Activated CD4-positive, alpha-beta memory T cell treated with anti-CD3 and anti-CD28 coated beads for 36 hours (primary cell): ENCODE data around the gene FHIT. TPM values are rescaled to one million over a fixed set of nuclear protein-coding genes. Genes with fewer than 3 reads are reported as not detected.
"Not testable (repeated sequence)": the region's sequence is repeated elsewhere in the genome, so short reads cannot be mapped to it uniquely, and the experiment has no call there.

ENCODE experiments used
- CTCF ChIA-PET: fragments of 350-600 bp; sonication (Branson Sonifier 250); formaldehyde crosslinking; loops from one replicate; lab custom pipeline; 2021; ENCODE audit warnings: antibody characterized with exemption, inconsistent platforms; lab: Charles Lee
- POLR2A ChIA-PET: fragments of 350-600 bp; sonication (Branson Sonifier 250); formaldehyde crosslinking; loops from one replicate; lab custom pipeline; 2021; ENCODE audit warnings: antibody characterized with exemption; lab: Charles Lee
- DNase-seq: peaks from one replicate; pipeline ENCODE4 v3.0.0-alpha.2; 2020
- H3K27ac Mint-ChIP-seq: one replicate; pipeline ENCODE4 v1.8.0; 2021; ENCODE audit warnings: mixed read lengths
- H3K27me3 Mint-ChIP-seq: one replicate; pipeline ENCODE4 v1.8.0; 2021; ENCODE audit warnings: mixed read lengths
- H3K36me3 Mint-ChIP-seq: one replicate; pipeline ENCODE4 v1.8.0; 2021; ENCODE audit warnings: mixed read lengths
- H3K4me1 Mint-ChIP-seq: one replicate; pipeline ENCODE4 v1.8.0; 2021; ENCODE audit warnings: low read depth, mixed read lengths
- H3K4me3 Mint-ChIP-seq: one replicate; pipeline ENCODE4 v1.8.0; 2021; ENCODE audit warnings: mild to moderate bottlenecking, mixed read lengths
- H3K9me3 Mint-ChIP-seq: one replicate; pipeline ENCODE4 v1.8.0; 2021; ENCODE audit warnings: mixed read lengths
- intact Hi-C: fragments of 100-400 bp; cut with micrococcal nuclease; formaldehyde crosslinking; loops from one replicate; pipeline ENCODE4 v1.15.1; 2023
- total RNA-seq, 2 experiments: library from RNA; stranded (reverse); gene quantifications; one replicate each; pipeline ENCODE4 v1.2.3, GENCODE V29; 2021

Gene FHIT
- total RNA-seq, 2 experiments from 2014 or later, result 7.2 to 8.7 TPM

DNA sequence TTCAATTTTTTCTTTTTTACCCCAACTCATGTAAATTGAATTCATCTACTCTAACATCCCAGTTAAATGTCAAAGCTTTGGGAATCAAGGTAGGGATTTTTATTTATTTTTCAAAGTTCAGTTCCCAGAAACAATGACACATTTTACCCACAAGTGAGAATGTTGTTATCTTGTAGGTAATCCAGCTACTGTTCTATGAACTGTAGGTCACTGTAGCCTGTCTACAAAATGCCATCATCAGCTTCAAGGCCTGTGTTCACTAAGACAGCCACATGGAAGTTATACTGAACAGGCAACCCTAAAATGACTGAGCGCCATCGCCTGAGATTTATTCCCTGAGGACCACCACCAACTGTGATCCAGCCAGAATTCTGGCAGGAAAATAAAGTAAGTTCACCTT lies 219.7 kb downstream of the FHIT start:
- H3K9me3 Mint-ChIP-seq, result peaks cover 10% of the 10 kb centered on the region
- CTCF ChIA-PET, result no interaction called here
- H3K27me3 Mint-ChIP-seq, result no peaks in the 10 kb centered on the region
- no peak for DNase-seq
- no peak overlapping the region for H3K27ac Mint-ChIP-seq
- intact Hi-C loops, result no loop called here
- no peaks in the 10 kb centered on the region for H3K36me3 Mint-ChIP-seq
- H3K4me3 Mint-ChIP-seq, result no peak overlapping the region
- no peaks in the 10 kb centered on the region for H3K4me1 Mint-ChIP-seq
- POLR2A ChIA-PET, result no interaction called here

GRCh38 chr3:61030469-61031035 lies 220.7 kb downstream of the FHIT start:
- Mint-ChIP-seq H3K27ac (no peak overlapping the region), H3K4me1 (no peaks in the 10 kb centered on the region), H3K27me3 (no peaks in the 10 kb centered on the region), H3K4me3 (no peak overlapping the region), H3K9me3 (peaks cover 10% of the 10 kb centered on the region), H3K36me3 (no peaks in the 10 kb centered on the region)
- intact Hi-C loops, result no loop called here
- ChIA-PET POLR2A (no interaction called here), CTCF (no interaction called here)
- DNase-seq, result no peak

- Mint-ChIP-seq H3K27ac (no peak overlapping the region), H3K4me1 (no peaks in the 10 kb centered on the region), H3K27me3 (no peaks in the 10 kb centered on the region), H3K36me3 (no peaks in the 10 kb centered on the region), H3K9me3 (peaks cover 8% of the 10 kb centered on the region), H3K4me3 (no peak overlapping the region)
- POLR2A ChIA-PET, result no interaction called here
- intact Hi-C loops, result no loop called here
- no peak for DNase-seq
- CTCF ChIA-PET, result no interaction called here
Observed at GRCh38 chr3:61029194-61029593, 222.1 kb downstream of the FHIT start.

- POLR2A ChIA-PET, result no interaction called here
- no peak for DNase-seq
- Mint-ChIP-seq H3K27ac (no peak overlapping the region), H3K4me3 (no peak overlapping the region), H3K36me3 (peaks cover 5% of the 10 kb centered on the region), H3K27me3 (no peaks in the 10 kb centered on the region), H3K9me3 (peaks cover 23% of the 10 kb centered on the region), H3K4me1 (no peaks in the 10 kb centered on the region)
- CTCF ChIA-PET, result no interaction called here
- intact Hi-C loops, result no loop called here
Observed at GRCh38 chr3:61018807-61019206, 232.4 kb downstream of the FHIT start.

DNA sequence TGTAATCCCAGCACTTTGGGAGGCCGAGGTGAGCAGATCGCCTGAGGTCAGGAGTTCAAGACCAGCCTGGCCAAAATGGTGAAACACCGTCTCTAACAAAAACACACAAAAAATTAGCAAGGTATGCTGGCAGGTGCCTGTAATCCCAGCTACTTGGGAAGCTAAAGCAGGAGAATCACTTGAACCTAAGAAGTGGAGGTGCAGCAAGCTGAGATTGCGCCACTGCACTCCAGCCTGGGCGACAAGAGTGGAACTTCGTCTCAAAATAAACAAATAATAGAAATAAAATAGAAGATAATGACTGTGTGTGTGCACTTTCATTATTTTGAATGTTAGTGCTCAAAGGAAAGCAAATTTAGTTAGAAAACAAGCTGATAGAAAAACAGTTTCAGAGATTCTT lies 234.2 kb downstream of the FHIT start:
- CTCF ChIA-PET, H3K27ac Mint-ChIP-seq, intact Hi-C loops, H3K36me3 Mint-ChIP-seq, H3K27me3 Mint-ChIP-seq, H3K4me1 Mint-ChIP-seq, POLR2A ChIA-PET, DNase-seq, H3K4me3 Mint-ChIP-seq: not testable (repeated sequence)
- peaks cover 15% of the 10 kb centered on the region for H3K9me3 Mint-ChIP-seq

GRCh38 chr3:61015859-61016258 lies 235.4 kb downstream of the FHIT start:
- intact Hi-C loops, result no loop called here
- Mint-ChIP-seq H3K4me3 (no peak overlapping the region), H3K27me3 (no peaks in the 10 kb centered on the region), H3K4me1 (no peaks in the 10 kb centered on the region), H3K9me3 (peaks cover 6% of the 10 kb centered on the region), H3K27ac (no peak overlapping the region), H3K36me3 (peaks cover 2% of the 10 kb centered on the region)
- POLR2A ChIA-PET, result no interaction called here
- CTCF ChIA-PET, result no interaction called here
- no peak for DNase-seq

GRCh38 chr3:61015408-61015807 lies 235.8 kb downstream of the FHIT start:
- Mint-ChIP-seq H3K4me3 (no peak overlapping the region), H3K36me3 (peaks cover 2% of the 10 kb centered on the region), H3K9me3 (peaks cover 2% of the 10 kb centered on the region), H3K27ac (no peak overlapping the region), H3K4me1 (no peaks in the 10 kb centered on the region), H3K27me3 (no peaks in the 10 kb centered on the region)
- POLR2A ChIA-PET, result no interaction called here
- no peak for DNase-seq
- CTCF ChIA-PET, result no interaction called here
- intact Hi-C loops, result no loop called here

- Mint-ChIP-seq H3K4me3 (no peak overlapping the region), H3K27ac (no peak overlapping the region), H3K27me3 (no peaks in the 10 kb centered on the region), H3K4me1 (no peaks in the 10 kb centered on the region), H3K36me3 (no peaks in the 10 kb centered on the region), H3K9me3 (no peaks in the 10 kb centered on the region)
- DNase-seq, result no peak
- intact Hi-C loops, result no loop called here
- ChIA-PET POLR2A (no interaction called here), CTCF (no interaction called here)
Observed at GRCh38 chr3:61008998-61009380, 242.3 kb downstream of the FHIT start.

DNA sequence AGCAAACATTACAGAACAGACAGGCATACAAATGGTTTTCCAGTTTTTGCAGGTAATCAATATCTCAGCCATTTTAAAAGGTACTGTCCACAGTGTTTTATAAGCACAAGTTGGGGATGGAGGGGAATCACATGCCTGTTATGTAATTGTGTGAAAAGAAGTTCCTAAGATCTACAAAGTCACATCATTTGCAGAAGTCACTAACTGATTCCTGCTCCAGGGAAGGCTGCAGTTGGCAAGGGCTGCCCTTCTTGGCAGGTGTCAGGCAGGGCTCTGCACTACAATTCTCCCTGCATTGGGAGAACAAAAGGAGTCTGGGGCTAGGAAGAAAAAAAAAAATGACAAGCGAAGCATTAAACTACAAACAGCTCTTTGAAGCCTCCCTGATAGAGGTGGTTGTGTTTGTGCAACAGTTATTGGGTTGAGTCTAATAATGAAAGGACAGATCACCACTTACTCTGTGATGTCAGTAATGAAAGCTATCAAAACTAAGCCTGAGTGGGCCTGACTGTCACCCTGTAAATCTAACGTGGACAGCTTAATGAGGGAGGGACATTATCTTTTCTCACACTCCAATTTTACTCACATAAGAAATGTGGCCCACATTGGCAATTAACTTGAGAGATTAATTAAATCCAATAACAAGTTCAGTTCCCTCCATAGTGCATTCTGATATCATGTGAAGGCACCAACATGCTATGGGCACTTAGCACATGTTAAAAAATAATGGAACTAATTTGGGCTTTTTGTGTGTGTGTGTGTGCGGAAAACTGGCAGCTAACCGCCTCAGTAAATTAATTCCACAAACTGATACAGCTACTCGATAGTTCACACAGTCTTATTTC lies 242.9 kb downstream of the FHIT start:
- POLR2A ChIA-PET, result no interaction called here
- H3K4me1 Mint-ChIP-seq, result no peaks in the 10 kb centered on the region
- intact Hi-C loops, result no loop called here

DNA sequence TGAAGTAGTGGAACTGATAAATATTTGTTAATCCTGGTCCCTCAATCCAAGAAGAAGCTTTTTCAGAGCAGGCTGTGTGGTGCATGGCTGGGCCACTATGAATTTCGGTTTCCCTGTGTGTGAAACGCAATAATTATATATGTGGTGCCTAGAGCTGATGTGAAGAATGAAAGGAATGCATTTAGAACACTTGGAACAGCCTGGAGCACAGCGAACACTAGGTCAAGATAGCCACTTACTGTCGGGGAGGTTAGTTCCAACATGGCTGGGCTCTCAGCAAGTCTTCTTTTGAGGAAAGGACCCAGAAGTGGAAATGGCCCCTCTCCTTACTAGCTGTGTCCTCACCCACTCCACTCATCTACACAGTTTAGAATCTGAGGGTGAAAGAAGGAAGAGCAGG lies 245.7 kb downstream of the FHIT start:
- intact Hi-C loops, result no loop called here
- ChIA-PET POLR2A (no interaction called here), CTCF (no interaction called here)
- no peak overlapping the region for H3K4me3 Mint-ChIP-seq
- no peak for DNase-seq
- no peaks in the 10 kb centered on the region for H3K9me3 Mint-ChIP-seq
- no peaks in the 10 kb centered on the region for H3K27me3 Mint-ChIP-seq
- no peaks in the 10 kb centered on the region for H3K36me3 Mint-ChIP-seq
- H3K27ac Mint-ChIP-seq, result no peak overlapping the region
- no peaks in the 10 kb centered on the region for H3K4me1 Mint-ChIP-seq

More for the DNA sequence above, 242.9 kb downstream of the FHIT start:
- Mint-ChIP-seq H3K4me3 (no peak overlapping the region), H3K27me3 (no peaks in the 10 kb centered on the region), H3K9me3 (no peaks in the 10 kb centered on the region), H3K36me3 (no peaks in the 10 kb centered on the region), H3K27ac (no peak overlapping the region)
- no peak for DNase-seq
- CTCF ChIA-PET, result no interaction called here

GRCh38 chr3:60998858-60999257 lies 252.4 kb downstream of the FHIT start:
- Mint-ChIP-seq H3K27ac (no peak overlapping the region), H3K27me3 (no peaks in the 10 kb centered on the region), H3K4me3 (no peak overlapping the region), H3K9me3 (no peaks in the 10 kb centered on the region), H3K4me1 (no peaks in the 10 kb centered on the region), H3K36me3 (no peaks in the 10 kb centered on the region)
- ChIA-PET CTCF (no interaction called here), POLR2A (no interaction called here)
- DNase-seq, result no peak
- intact Hi-C loops, result no loop called here

DNA sequence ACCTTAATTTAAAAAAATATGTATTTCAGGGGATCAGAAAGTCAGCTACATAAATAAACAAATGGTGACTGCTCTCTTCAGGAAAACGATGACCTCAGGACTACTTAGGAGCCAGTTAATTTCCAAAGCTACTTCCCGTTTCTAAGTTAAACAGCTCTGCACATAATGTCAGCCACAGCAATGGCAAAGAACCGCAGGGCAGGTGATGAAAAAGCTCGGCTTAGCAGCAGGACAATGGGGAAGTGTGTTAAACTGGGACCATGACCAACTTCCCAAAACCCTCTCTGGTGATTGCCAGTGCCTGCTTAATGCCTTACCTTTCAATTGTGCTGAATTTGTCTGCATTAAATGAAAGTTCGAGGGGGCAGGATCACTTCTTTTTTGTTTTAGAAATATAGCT lies 258.9 kb downstream of the FHIT start:
- Mint-ChIP-seq H3K9me3 (peaks cover 5% of the 10 kb centered on the region), H3K4me1 (no peaks in the 10 kb centered on the region), H3K36me3 (no peaks in the 10 kb centered on the region), H3K4me3 (no peak overlapping the region), H3K27ac (no peak overlapping the region), H3K27me3 (no peaks in the 10 kb centered on the region)
- intact Hi-C loops, result no loop called here
- ChIA-PET CTCF (no interaction called here), POLR2A (no interaction called here)
- no peak for DNase-seq

- H3K27ac Mint-ChIP-seq, result no peak overlapping the region
- no peaks in the 10 kb centered on the region for H3K4me1 Mint-ChIP-seq
- ChIA-PET CTCF (no interaction called here), POLR2A (no interaction called here)
- no peak overlapping the region for H3K4me3 Mint-ChIP-seq
- no peaks in the 10 kb centered on the region for H3K27me3 Mint-ChIP-seq
- no peak for DNase-seq
- H3K9me3 Mint-ChIP-seq, result peaks cover 11% of the 10 kb centered on the region
- H3K36me3 Mint-ChIP-seq, result no peaks in the 10 kb centered on the region
- intact Hi-C loops, result no loop called here
Observed at GRCh38 chr3:60990442-60990730, 260.9 kb downstream of the FHIT start.
